Activated CD4-positive, alpha-beta T cell treated with anti-CD3 and anti-CD28 coated beads for 36 hours (primary cell): Measurements from ENCODE around the gene VWA3A. TPM values are rescaled to one million over a fixed set of nuclear protein-coding genes. Genes with fewer than 3 reads are reported as not detected.
"Not testable (repeated sequence)": the region's sequence is repeated elsewhere in the genome, so short reads cannot be mapped to it uniquely, and the experiment has no call there.

Experiments
- ATAC-seq: fragments of 200-7000 bp; cut with Tn5 transposase; one replicate; pipeline ENCODE4 v1.10.0; 2021; ENCODE audit warnings: mild to moderate bottlenecking, moderate library complexity
- CTCF ChIA-PET: fragments of 350-600 bp; sonication (Branson Sonifier 250); formaldehyde crosslinking; loops from one replicate; lab custom pipeline; 2021; ENCODE audit warnings: antibody characterized with exemption; lab: Charles Lee
- POLR2A ChIA-PET: fragments of 350-600 bp; sonication (Branson Sonifier 250); formaldehyde crosslinking; loops from one replicate; lab custom pipeline; 2021; ENCODE audit warnings: antibody characterized with exemption, inconsistent platforms; lab: Charles Lee
- DNase-seq: peaks from one replicate; pipeline ENCODE4 v3.0.0-alpha.2; 2020
- H3K27ac Mint-ChIP-seq: one replicate; pipeline ENCODE4 v1.8.0; 2021; ENCODE audit warnings: mixed read lengths
- H3K27me3 Mint-ChIP-seq: one replicate; pipeline ENCODE4 v1.8.0; 2021; ENCODE audit warnings: mixed read lengths
- H3K36me3 Mint-ChIP-seq: one replicate; pipeline ENCODE4 v1.8.0; 2021; ENCODE audit warnings: low read depth, mixed read lengths
- H3K4me1 Mint-ChIP-seq: one replicate; pipeline ENCODE4 v1.8.0; 2021; ENCODE audit warnings: mixed read lengths
- H3K4me3 Mint-ChIP-seq: one replicate; pipeline ENCODE4 v1.8.0; 2021; ENCODE audit warnings: mild to moderate bottlenecking, moderate library complexity, mixed read lengths
- H3K9me3 Mint-ChIP-seq: one replicate; pipeline ENCODE4 v1.8.0; 2021; ENCODE audit warnings: low read depth, mixed read lengths
- intact Hi-C, 2 experiments: fragments of 100-400 bp; cut with DNase I in 1 of 2; cut with micrococcal nuclease in 1 of 2; formaldehyde crosslinking; loops; one replicate each; pipeline versions ENCODE4 v1.14.2 to v1.15.1; 2022 to 2024; cut with DNase I, micrococcal nuclease
- total RNA-seq, 2 experiments: library from RNA; stranded (reverse); gene quantifications; one replicate each; pipeline ENCODE4 v1.2.3, GENCODE V29; 2021

Gene VWA3A
- total RNA-seq, 2 experiments from 2014 or later: 0.18 TPM; not detected in 1

DNA sequence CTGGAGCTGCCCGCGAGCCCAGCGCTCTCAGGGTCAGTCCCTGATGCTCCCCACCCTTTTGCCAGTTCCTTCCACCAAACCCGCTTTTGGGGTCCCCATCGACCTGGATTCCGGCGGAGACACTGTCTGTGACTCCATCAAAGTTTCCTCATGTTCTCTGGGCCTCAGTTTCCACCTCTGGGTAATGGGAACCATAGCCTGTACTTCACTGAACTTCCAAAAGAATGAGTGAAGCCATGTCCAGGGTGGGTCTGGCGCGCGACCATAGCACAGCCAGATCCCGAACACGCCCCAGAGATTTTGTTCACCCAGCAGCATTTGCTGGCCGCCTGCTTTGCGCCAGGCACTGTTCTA lies 70.3 kb downstream of the VWA3A start:
- ATAC-seq (no peak), DNase-seq (no peak)
- Mint-ChIP-seq H3K27me3 (peaks cover 10% of the 10 kb centered on the region), H3K4me3 (no peak overlapping the region), H3K36me3 (peaks cover 2% of the 10 kb centered on the region), H3K9me3 (peaks cover 3% of the 10 kb centered on the region), H3K4me1 (peaks cover 6% of the 10 kb centered on the region), H3K27ac (no peak overlapping the region)
- CTCF ChIA-PET: no interaction called here
- intact Hi-C loops: no loop called here
- POLR2A ChIA-PET: no interaction called here

DNA sequence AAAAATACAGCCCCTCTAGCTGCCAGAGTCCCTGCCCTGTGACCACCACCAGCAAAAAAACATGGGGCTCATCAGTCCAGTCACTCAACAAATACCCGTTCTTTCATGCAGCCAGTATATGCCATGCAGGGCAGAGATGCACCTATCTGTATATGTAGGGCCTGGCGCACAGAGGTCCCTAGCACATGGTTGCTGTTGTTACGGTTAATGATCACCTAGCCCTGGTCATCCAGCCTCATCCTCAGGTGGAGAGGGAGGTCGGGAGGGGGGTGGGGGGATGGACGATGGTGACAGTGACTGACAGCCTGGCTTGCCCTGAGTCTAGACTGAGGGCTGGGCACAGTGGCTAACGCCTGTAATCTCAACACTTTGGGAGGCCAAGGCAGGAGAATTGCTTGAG lies 71.5 kb downstream of the VWA3A start:
- Mint-ChIP-seq H3K27ac (no peak overlapping the region), H3K27me3 (peaks cover 10% of the 10 kb centered on the region), H3K36me3 (peaks cover 2% of the 10 kb centered on the region), H3K9me3 (peaks cover 3% of the 10 kb centered on the region), H3K4me1 (peaks cover 6% of the 10 kb centered on the region), H3K4me3 (no peak overlapping the region)
- POLR2A ChIA-PET: no interaction called here
- ATAC-seq: no peak
- intact Hi-C loops: no loop called here
- no peak for DNase-seq
- CTCF ChIA-PET: no interaction called here

DNA sequence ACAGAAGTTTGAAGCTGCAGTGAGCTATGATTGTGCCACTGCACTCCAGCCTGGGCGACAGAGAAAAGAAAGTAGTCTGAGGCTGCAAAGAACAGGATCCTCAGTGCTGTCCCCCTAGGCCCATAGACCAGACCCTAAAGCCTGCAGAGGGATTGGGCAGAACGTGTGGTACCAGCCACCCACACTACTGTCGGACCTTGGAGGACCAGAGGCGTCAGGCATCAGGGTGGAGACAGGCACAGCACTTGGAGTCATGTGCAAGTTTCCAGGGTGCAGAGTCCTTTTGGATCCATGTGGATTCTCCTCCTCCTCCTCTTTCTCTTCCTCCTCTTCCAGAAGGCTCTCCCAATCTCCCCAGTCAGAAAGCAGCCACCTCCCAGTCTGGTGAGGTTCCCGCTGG lies 72.1 kb downstream of the VWA3A start:
- intact Hi-C loops: no loop called here
- peaks cover 3% of the 10 kb centered on the region for H3K9me3 Mint-ChIP-seq
- no peak overlapping the region for H3K4me3 Mint-ChIP-seq
- DNase-seq (no peak), ATAC-seq (no peak)
- peaks cover 6% of the 10 kb centered on the region for H3K4me1 Mint-ChIP-seq
- no peak overlapping the region for H3K27ac Mint-ChIP-seq
- H3K27me3 Mint-ChIP-seq: peaks cover 10% of the 10 kb centered on the region
- peaks cover 2% of the 10 kb centered on the region for H3K36me3 Mint-ChIP-seq
- ChIA-PET POLR2A (no interaction called here), CTCF (interaction anchor here (1.8 kb wide), 1 partner anchor 24 kb away, joined by 4 read pairs; no protein-coding TSS in a partner anchor)

DNA sequence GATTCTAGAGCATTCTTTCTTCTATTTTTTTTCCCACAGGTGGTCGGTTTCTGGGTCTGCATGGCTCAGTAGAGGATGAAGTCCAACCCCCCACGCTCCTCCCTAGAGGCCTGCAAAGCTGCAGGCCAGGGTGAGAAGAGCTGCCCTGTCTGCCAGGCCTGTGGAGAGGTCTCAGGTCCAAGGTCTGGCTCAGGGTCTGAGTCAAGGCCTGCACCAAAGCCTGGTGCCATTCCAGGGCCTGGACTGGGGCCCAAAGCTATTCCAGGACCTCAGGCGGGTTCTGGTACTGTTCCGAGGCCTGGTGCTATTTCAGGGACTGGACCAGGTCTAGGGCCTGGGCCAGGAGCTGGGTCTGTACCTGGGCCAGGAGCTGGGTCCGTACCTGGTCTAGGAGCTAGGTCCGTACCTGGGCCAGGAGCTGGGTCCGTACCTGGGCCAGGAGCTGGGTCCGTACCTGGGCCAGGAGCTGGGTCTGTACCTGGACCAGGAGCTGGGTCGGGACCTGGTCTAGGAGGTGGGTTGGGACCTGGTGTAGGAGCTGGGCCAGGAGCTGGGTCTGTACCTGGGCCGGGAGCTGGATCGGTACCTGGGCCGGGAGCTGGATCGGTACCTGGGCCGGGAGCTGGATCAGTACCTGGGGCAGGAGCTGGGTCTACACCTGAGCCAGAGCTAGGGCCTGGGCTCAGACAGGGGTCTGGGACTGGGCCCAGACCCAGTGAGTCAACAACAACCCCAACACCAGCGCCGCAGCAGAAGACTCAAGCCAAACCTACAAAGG lies 73.4 kb downstream of the VWA3A start:
- ChIA-PET POLR2A (no interaction called here), CTCF (interaction anchor here (0.6 to 1.8 kb wide), 2 partner anchors 23 to 98 kb away, joined by 3 to 4 read pairs; no protein-coding TSS in a partner anchor)
- H3K27me3 Mint-ChIP-seq: peaks cover 10% of the 10 kb centered on the region
- DNase-seq (no peak), ATAC-seq (no peak)
- H3K4me1 Mint-ChIP-seq: peaks cover 6% of the 10 kb centered on the region
- no peak overlapping the region for H3K4me3 Mint-ChIP-seq
- H3K9me3 Mint-ChIP-seq: peaks cover 3% of the 10 kb centered on the region
- intact Hi-C loops: no loop called here
- H3K36me3 Mint-ChIP-seq: peaks cover 2% of the 10 kb centered on the region
- H3K27ac Mint-ChIP-seq: no peak overlapping the region

DNA sequence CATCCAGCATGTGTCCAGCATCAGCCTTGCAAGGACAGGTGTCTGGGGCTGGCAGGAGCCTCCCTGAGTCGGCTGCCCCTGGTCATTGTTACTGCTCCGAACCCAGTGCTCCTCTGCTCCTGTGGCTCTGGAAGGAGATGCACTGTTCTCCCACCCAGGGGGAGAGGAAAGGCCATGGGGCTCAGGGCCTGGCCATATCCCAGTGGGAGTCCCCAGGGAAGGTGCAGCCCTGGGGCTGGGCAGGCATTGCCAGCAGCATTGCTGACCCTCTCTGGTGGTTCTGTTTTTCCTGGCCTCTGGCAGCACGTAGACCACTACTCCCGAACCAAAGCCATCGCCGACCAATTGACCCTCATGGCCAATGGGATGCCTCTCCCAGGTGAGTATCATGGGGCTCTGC lies 79.6 kb downstream of the VWA3A start:
- H3K27ac Mint-ChIP-seq: no peak overlapping the region
- no peak overlapping the region for H3K4me3 Mint-ChIP-seq
- DNase-seq (no peak), ATAC-seq (no peak)
- H3K27me3 Mint-ChIP-seq: no peaks in the 10 kb centered on the region
- H3K4me1 Mint-ChIP-seq: no peaks in the 10 kb centered on the region
- intact Hi-C loops: no loop called here
- POLR2A ChIA-PET: no interaction called here
- no peaks in the 10 kb centered on the region for H3K9me3 Mint-ChIP-seq
- CTCF ChIA-PET: interaction anchor here (1.8 kb wide), 1 partner anchor 15 kb away, joined by 7 read pairs; no protein-coding TSS in a partner anchor
- H3K36me3 Mint-ChIP-seq: no peaks in the 10 kb centered on the region

- ATAC-seq, H3K27ac Mint-ChIP-seq, H3K4me1 Mint-ChIP-seq, H3K4me3 Mint-ChIP-seq, H3K27me3 Mint-ChIP-seq, intact Hi-C loops, H3K9me3 Mint-ChIP-seq, DNase-seq, POLR2A ChIA-PET, H3K36me3 Mint-ChIP-seq: not testable (repeated sequence)
- CTCF ChIA-PET: interaction anchor here (1.8 kb wide), 1 partner anchor 15 kb away, joined by 7 read pairs; no protein-coding TSS in a partner anchor
Measured at GRCh38 chr16:22172642-22173041, 80.3 kb downstream of the VWA3A start.

DNA sequence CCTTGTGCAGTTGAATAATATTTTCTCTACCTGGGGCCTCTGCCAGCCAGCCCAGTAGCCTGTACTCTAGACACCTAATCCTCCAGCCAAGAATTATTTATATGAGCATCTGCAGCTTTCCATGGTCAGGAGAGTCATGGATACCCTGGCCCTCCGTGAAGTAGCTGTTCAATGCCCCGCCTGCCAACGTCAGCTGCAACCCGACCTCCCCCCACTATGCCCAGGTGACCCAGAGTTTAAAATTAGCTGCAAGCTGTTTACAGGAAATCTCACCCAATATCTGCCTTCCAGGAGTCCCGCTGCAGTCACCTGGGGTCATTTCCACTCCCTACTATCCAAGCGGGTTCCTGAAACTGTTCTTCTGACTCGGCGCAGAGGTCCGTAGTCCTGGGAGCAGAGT lies 82.3 kb downstream of the VWA3A start:
- no peaks in the 10 kb centered on the region for H3K36me3 Mint-ChIP-seq
- CTCF ChIA-PET: interaction anchor here (0.6 to 1.5 kb wide), 3 partner anchors 10 to 172 kb away, joined by 3 to 4 read pairs (median 3); no protein-coding TSS in a partner anchor
- POLR2A ChIA-PET: no interaction called here
- no peaks in the 10 kb centered on the region for H3K9me3 Mint-ChIP-seq
- no peak overlapping the region for H3K27ac Mint-ChIP-seq
- intact Hi-C loops: no loop called here
- DNase-seq (no peak), ATAC-seq (no peak)
- no peaks in the 10 kb centered on the region for H3K4me1 Mint-ChIP-seq
- no peak overlapping the region for H3K4me3 Mint-ChIP-seq
- H3K27me3 Mint-ChIP-seq: no peaks in the 10 kb centered on the region

DNA sequence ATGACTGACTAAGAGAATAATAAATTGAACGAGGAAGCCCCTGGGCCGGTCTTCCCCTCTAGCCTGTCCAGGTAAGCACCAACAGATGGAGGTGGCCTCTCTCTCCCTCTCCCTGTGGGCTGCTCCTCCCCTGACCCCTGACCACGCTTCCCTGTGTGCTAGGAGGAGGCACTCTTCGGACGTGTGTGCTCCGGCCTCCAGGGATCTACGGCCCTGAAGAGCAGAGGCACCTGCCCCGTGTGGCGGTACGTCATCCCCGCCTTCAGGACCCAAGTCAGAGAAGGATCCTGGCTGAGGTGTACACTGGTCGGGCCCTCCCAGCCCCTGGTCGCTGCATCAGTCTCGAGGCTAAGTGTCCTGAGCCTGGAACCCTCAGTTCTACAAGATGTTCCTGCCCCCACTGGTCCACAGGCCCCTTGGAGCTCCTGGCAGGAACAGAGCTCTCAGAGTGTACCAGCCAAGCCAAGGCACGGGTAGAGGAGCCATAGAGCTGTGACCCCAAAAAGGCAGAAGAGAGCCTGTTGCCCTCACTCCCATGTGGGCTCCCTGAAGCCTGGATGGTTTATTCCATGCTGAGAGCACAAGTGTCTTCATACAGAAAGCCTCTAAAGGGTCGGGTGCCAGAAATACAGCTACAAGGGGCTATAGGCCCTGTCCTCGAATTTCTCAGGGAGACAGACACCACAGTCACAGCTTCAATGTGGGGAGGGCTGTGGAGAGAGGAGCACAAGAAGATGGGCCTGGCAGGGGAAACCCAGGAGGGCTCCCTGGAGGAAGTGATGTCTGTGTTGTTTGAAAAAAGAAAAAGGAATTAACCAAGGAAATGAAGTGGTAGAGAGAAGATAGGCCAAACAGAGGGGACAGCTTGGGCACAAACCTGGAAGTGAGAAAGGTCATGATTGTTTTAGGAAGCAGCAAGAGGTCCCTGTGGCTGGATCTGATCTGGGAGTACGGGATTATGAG lies 85.9 kb downstream of the VWA3A start:
- DNase-seq (no peak), ATAC-seq (no peak)
- ChIA-PET CTCF (interaction anchor here (0.8 kb wide), 1 partner anchor 100 kb away, joined by 4 read pairs; no protein-coding TSS in a partner anchor), POLR2A (no interaction called here)
- intact Hi-C loops: no loop called here
- no peaks in the 10 kb centered on the region for H3K9me3 Mint-ChIP-seq
- H3K27me3 Mint-ChIP-seq: no peaks in the 10 kb centered on the region
- H3K4me3 Mint-ChIP-seq: no peak overlapping the region
- H3K4me1 Mint-ChIP-seq: no peaks in the 10 kb centered on the region
- H3K36me3 Mint-ChIP-seq: no peaks in the 10 kb centered on the region
- H3K27ac Mint-ChIP-seq: no peak overlapping the region

DNA sequence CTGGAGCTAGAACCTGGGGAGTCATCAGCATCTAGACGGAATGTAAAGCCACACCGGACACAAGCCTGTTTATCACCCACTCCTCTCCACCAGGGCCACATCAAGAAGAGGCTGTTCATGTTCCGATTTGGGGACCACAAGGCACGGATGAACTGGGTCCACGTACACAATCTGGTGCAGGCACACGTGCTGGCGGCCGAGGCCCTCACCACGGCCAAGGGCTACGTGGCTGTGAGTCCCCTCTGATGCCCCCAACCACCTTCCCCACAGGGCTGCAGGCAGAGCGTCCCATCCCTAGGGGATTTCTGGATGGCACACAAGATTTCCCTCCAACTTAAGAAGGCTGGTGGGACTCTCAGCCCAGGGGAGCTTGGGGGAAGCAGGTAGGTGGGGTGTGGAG lies 89.1 kb downstream of the VWA3A start:
- ATAC-seq (no peak), DNase-seq (no peak)
- Mint-ChIP-seq H3K4me1 (no peaks in the 10 kb centered on the region), H3K9me3 (no peaks in the 10 kb centered on the region), H3K36me3 (no peaks in the 10 kb centered on the region), H3K27ac (no peak overlapping the region), H3K27me3 (no peaks in the 10 kb centered on the region), H3K4me3 (no peak overlapping the region)
- intact Hi-C loops: no loop called here
- POLR2A ChIA-PET: interaction anchor here (0.6 kb wide), 1 partner anchor 504 kb away, joined by 8 read pairs; no protein-coding TSS in a partner anchor
- CTCF ChIA-PET: interaction anchor here (0.6 to 1.3 kb wide), 3 partner anchors 104 to 191 kb away, joined by 3 to 4 read pairs (median 4); no protein-coding TSS in a partner anchor

GRCh38 chr16:22181843-22182242 lies 89.5 kb downstream of the VWA3A start:
- CTCF ChIA-PET: interaction anchor here (1.3 kb wide), 1 partner anchor 104 kb away, joined by 4 read pairs; no protein-coding TSS in a partner anchor
- Mint-ChIP-seq H3K4me3 (no peak overlapping the region), H3K36me3 (no peaks in the 10 kb centered on the region), H3K9me3 (no peaks in the 10 kb centered on the region), H3K27me3 (no peaks in the 10 kb centered on the region), H3K27ac (no peak overlapping the region), H3K4me1 (no peaks in the 10 kb centered on the region)
- POLR2A ChIA-PET: interaction anchor here (0.6 kb wide), 1 partner anchor 504 kb away, joined by 8 read pairs; no protein-coding TSS in a partner anchor
- intact Hi-C loops: no loop called here
- DNase-seq: no peak
- no peak for ATAC-seq

DNA sequence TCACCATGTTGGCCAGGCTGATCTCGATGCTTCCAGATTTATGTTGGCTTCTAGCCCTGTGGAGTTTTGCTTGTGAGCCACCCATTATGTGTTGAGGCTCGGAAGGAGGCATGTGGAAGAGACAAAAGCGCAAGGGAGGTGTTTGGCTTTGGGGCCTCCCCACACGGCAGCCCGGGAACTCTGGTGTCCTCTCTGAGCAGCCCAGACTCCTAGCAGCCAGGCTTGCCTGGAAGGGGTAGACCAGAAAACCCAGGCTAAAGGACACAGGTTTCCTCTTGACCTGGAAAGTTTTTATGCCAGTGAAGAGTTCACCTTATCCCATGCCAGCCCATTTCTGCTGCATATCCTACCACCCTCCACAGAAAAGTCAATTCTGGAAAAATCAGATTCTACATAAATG lies 91.0 kb downstream of the VWA3A start:
- ATAC-seq: no peak
- no peak overlapping the region for H3K4me3 Mint-ChIP-seq
- no peaks in the 10 kb centered on the region for H3K27me3 Mint-ChIP-seq
- H3K9me3 Mint-ChIP-seq: no peaks in the 10 kb centered on the region
- CTCF ChIA-PET: no interaction called here
- H3K27ac Mint-ChIP-seq: no peak overlapping the region
- DNase-seq: no peak
- intact Hi-C loops: no loop called here
- POLR2A ChIA-PET: no interaction called here
- peaks cover 5% of the 10 kb centered on the region for H3K4me1 Mint-ChIP-seq
- H3K36me3 Mint-ChIP-seq: no peaks in the 10 kb centered on the region
